RWPE1 (cell line): ENCODE measurements around the gene KATNB1.

ENCODE experiments used
- CTCF ChIA-PET: fragments of 350-600 bp; sonication (Branson Sonifier 250); formaldehyde crosslinking; extraction: SDS; loops from one replicate; lab custom pipeline; 2021; lab: Yijun Ruan, JAX
- POLR2A ChIA-PET: fragments of 400-600 bp; formaldehyde crosslinking; extraction: SDS; loops from one replicate; lab custom pipeline; 2020; ENCODE audit warnings: antibody characterized with exemption; ENCODE audit not compliant: low non-redundant PET; lab: Yijun Ruan, JAX
- DNase-seq: peaks from one replicate; pipeline ENCODE4 v3.0.0; 2012; ENCODE audit warnings: low spot score
- H3K27ac ChIP-seq: fragments of 450-650 bp; 2 replicates; pipeline ENCODE4 v1.5.1; 2017
- CTCF ChIP-seq: fragments of 450-650 bp; conservative IDR thresholded peaks from 2 replicates; pipeline ENCODE4 v1.5.1; 2017; ENCODE audit warnings: low read depth, mild to moderate bottlenecking

KATNB1 gene

GRCh38 chr16:57749856-57750452 lies 14.4 kb downstream of the KATNB1 start:
- CTCF ChIA-PET, result interaction anchor here (0.5 kb wide), 1 partner anchor 78 kb away, joined by 6 read pairs; no protein-coding TSS in a partner anchor
- POLR2A ChIA-PET, result no interaction called here
- no peak for TF ChIP-seq CTCF

GRCh38 chr16:57750796-57751538 lies 15.4 kb downstream of the KATNB1 start:
- no peak for DNase-seq
- ChIA-PET POLR2A (no interaction called here), CTCF (no interaction called here)
- TF ChIP-seq CTCF, result no peak
- peak overlapping the region; percentile 23; the same call in 1 of the 2 replicates for H3K27ac ChIP-seq

More at GRCh38 chr16:57749856-57750452, 14.4 kb downstream of the KATNB1 start:
- peak overlapping the region; percentile 23; the same call in 1 of the 2 replicates for H3K27ac ChIP-seq
- no peak for DNase-seq

- peak overlapping the region; percentile 18; the same call in 1 of the 2 replicates for H3K27ac ChIP-seq
- CTCF ChIA-PET, result no interaction called here
- TF ChIP-seq CTCF, result no peak
- POLR2A ChIA-PET, result no interaction called here
- no peak for DNase-seq
These were observed 16.1 kb downstream of the KATNB1 start for GRCh38 chr16:57751539-57752202.

- no peak for DNase-seq
- ChIA-PET CTCF (no interaction called here), POLR2A (no interaction called here)
- TF ChIP-seq CTCF, result no peak
- H3K27ac ChIP-seq, result peak overlapping the region; percentile 18; the same call in 1 of the 2 replicates
These were observed 16.6 kb downstream of the KATNB1 start for GRCh38 chr16:57752203-57752580.

- CTCF ChIA-PET, result no interaction called here
- POLR2A ChIA-PET, result no interaction called here
- no peak for DNase-seq
- H3K27ac ChIP-seq, result peak overlapping the region; percentile 18; the same call in 1 of the 2 replicates
- no peak for TF ChIP-seq CTCF
These were observed 17.2 kb downstream of the KATNB1 start for GRCh38 chr16:57752581-57753447.
